ENCODE data around the gene TIMM10B. TPM values are rescaled to one million over a fixed set of nuclear protein-coding genes. Genes with fewer than 3 reads are reported as not detected.

The TIMM10B gene
- total RNA-seq, 4 donors from 2014 or later: 17.0 to 40.2 (median 29.6) TPM

DNA sequence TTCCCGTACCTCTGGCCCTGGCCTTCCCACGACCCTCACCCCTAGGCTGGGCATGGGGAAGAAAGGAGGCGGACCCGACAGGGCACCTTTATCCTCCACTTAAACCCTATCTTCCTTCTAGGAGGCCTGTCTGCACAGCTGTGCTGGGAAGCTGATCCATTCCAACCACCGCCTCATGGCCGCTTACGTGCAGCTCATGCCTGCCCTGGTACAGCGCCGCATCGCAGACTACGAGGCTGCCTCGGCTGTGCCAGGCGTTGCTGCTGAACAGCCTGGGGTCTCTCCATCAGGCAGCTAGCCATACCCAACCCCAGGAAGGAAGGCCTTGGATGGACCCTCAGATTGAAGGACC is 599 bp downstream of the TIMM10B start:
- TF ChIP-seq, protein P1, sequence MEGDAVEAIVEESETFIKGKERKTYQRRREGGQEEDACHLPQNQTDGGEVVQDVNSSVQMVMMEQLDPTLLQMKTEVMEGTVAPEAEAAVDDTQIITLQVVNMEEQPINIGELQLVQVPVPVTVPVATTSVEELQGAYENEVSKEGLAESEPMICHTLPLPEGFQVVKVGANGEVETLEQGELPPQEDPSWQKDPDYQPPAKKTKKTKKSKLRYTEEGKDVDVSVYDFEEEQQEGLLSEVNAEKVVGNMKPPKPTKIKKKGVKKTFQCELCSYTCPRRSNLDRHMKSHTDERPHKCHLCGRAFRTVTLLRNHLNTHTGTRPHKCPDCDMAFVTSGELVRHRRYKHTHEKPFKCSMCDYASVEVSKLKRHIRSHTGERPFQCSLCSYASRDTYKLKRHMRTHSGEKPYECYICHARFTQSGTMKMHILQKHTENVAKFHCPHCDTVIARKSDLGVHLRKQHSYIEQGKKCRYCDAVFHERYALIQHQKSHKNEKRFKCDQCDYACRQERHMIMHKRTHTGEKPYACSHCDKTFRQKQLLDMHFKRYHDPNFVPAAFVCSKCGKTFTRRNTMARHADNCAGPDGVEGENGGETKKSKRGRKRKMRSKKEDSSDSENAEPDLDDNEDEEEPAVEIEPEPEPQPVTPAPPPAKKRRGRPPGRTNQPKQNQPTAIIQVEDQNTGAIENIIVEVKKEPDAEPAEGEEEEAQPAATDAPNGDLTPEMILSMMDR (IDR thresholded peaks at IDR 0.05): no peak
- TF ChIP-seq POLR2A (IDR thresholded peaks at IDR 0.05): no peak
- WGBS, 2 donors: 0 to 10% methylated on average over 4 to 9 of the region's 13 CpGs
- peaks cover 8 to 74% (median 19%) of the 10 kb centered on the region in 3 donors for H3K36me3 ChIP-seq
- H3K27me3 ChIP-seq: no peaks in the 10 kb centered on the region
- H3K9me3 ChIP-seq: no peaks in the 10 kb centered on the region
- intact Hi-C loops (cut with DNase I): loop anchor here (10.0 kb wide), 1 partner anchor 133 kb away; the partner anchor contains the start of genes TAF10 and TPP1
- H3K4me3 ChIP-seq: peak overlapping the region; percentile 62 to 91 (median 76)
- peak overlapping the region; percentile 93 to 97 (median 94) for H3K27ac ChIP-seq
- H3K4me1 ChIP-seq: peaks cover 20 to 43% (median 21%) of the 10 kb centered on the region in 3 donors
- no peak for DNase-seq

DNA sequence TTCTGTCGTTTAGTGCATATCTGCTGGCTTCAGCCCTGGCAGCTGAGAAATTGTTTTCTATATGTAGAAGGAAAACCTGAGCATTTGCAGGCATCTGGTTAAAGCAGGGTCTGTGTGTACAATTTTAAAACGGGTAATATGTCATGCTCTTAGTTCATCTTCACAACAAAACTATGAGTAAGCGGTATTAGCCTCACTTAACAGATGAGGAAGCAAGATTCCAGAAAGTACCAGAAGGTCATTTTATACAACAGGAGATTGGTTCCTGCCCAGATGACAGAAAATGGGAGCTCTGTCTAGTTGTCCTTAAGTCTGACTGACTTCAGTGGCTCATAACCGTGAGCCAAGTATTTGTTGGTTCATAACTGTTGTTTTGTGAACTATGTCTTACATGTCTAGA is 1.1 kb downstream of the TIMM10B start:
- intact Hi-C loops (cut with DNase I): loop anchor here (10.0 kb wide), 1 partner anchor 132 kb away; the partner anchor contains the start of genes TAF10 and TPP1
- Histone ChIP-seq H3K9me3 (no peaks in the 10 kb centered on the region), H3K4me1 (peaks cover 20 to 43% (median 21%) of the 10 kb centered on the region in 3 donors), H3K36me3 (peaks cover 3 to 74% (median 19%) of the 10 kb centered on the region in 3 donors), H3K27me3 (no peaks in the 10 kb centered on the region), H3K4me3 (peak overlapping the region; percentile 62 to 91 (median 76)), H3K27ac (peak overlapping the region; percentile 93 to 97 (median 94))
- DNase-seq: no peak
- WGBS, 2 donors: 68 to 77% methylated on average over 4 of the region's 4 CpGs
- TF ChIP-seq, protein P1 (IDR thresholded peaks at IDR 0.05): no peak
- no peak for TF ChIP-seq POLR2A (IDR thresholded peaks at IDR 0.05)

DNA sequence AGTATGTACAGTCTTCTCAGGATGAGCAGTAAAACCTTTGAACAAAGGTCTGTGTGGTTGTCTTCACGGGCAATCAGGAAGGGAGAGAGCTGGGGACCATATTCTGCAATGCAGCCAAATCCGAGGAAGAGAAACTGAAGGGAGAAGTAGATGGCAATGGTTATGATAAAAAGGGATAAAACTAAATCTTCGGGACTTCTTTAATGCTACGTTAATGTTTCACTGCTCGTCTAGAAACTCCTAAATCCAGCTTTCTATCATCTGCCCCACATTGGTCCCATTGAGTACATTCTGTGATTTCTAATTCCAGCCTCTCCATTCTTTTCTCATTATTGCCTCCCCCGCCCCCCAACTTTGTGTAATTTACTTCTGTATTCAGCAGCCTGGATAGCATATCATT is 1.7 kb downstream of the TIMM10B start:
- peak overlapping the region in 2 of 4 donors; percentile 95 to 97 for H3K27ac ChIP-seq
- H3K4me3 ChIP-seq: no peak overlapping the region
- WGBS, 2 donors: 87 to 91% methylated on average over 6 of the region's 6 CpGs
- TF ChIP-seq POLR2A (IDR thresholded peaks at IDR 0.05): no peak
- TF ChIP-seq, protein P1 (IDR thresholded peaks at IDR 0.05): no peak
- intact Hi-C loops (cut with DNase I): loop anchor here (10.0 kb wide), 1 partner anchor 132 kb away; the partner anchor contains the start of genes TAF10 and TPP1
- no peaks in the 10 kb centered on the region for H3K9me3 ChIP-seq
- DNase-seq: no peak
- no peaks in the 10 kb centered on the region for H3K27me3 ChIP-seq
- H3K4me1 ChIP-seq: peaks cover 20 to 43% (median 21%) of the 10 kb centered on the region in 3 donors
- H3K36me3 ChIP-seq: peaks cover 0 to 74% (median 15%) of the 10 kb centered on the region in 3 donors

DNA sequence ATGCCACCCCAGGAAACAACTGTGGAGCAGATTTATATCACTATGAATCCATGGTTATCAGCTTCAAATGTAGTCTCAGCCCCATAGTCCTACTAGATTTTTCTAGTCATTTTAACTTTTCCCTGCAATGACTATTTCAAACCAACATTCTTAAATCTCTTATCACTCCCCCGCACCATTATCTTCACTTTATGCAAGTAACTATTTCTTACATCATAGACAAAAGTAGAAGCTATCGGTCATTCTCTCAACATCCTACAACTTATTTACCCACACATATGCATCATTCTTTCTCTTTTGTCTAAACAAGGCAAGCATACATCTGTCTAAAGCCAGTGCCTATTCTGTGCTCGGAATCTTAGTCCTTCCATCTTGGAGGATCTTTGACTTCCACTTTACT is 4.4 kb downstream of the TIMM10B start:
- WGBS, 2 donors: 63 to 71% methylated on average over 3 of the region's 3 CpGs
- no peaks in the 10 kb centered on the region for H3K27me3 ChIP-seq
- no peaks in the 10 kb centered on the region for H3K9me3 ChIP-seq
- H3K4me1 ChIP-seq: peaks cover 10 to 22% (median 10%) of the 10 kb centered on the region in 3 donors
- TF ChIP-seq, protein P1 (IDR thresholded peaks at IDR 0.05): no peak
- no peak for TF ChIP-seq POLR2A (IDR thresholded peaks at IDR 0.05)
- H3K27ac ChIP-seq: no peak overlapping the region
- no peak for DNase-seq
- H3K36me3 ChIP-seq: peaks cover 0 to 85% (median 5%) of the 10 kb centered on the region in 3 donors
- intact Hi-C loops (cut with DNase I): loop anchor here (10.0 kb wide), 1 partner anchor 129 kb away; the partner anchor contains the start of genes TAF10 and TPP1
- no peak overlapping the region for H3K4me3 ChIP-seq

DNA sequence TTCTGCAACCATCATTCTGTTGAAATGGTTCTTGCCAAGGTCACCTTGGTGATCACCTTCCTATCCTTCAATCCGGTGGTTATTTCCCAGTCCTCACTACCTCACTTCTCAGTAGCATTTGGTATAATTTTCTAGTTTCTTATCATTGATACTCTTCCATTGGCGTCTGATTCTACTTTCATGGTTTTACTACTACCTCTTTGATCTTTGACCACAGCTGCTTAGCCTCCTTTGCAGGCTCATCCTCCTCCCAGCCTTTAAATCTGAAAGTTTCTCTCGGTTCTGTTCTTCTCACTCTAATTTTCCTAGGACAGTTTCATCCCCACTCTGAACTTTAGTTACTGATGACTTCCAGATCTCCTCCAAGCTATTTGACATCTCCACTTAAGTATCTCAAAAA is 5.0 kb downstream of the TIMM10B start:
- no peaks in the 10 kb centered on the region for H3K9me3 ChIP-seq
- intact Hi-C loops (cut with DNase I): loop anchor here (10.0 kb wide), 1 partner anchor 129 kb away; the partner anchor contains the start of genes TAF10 and TPP1
- H3K4me1 ChIP-seq: peaks cover 8 to 19% (median 10%) of the 10 kb centered on the region in 3 donors
- no peak for DNase-seq
- H3K4me3 ChIP-seq: no peak overlapping the region
- 82 to 86% methylated on average over 3 of the region's 3 CpGs for WGBS, 2 donors
- peaks cover 0 to 90% (median 5%) of the 10 kb centered on the region in 3 donors for H3K36me3 ChIP-seq
- H3K27me3 ChIP-seq: no peaks in the 10 kb centered on the region
- TF ChIP-seq, protein P1 (IDR thresholded peaks at IDR 0.05): no peak
- TF ChIP-seq POLR2A (IDR thresholded peaks at IDR 0.05): no peak
- H3K27ac ChIP-seq: no peak overlapping the region

Measured in esophagus squamous epithelium (tissue), 5 donors.